ENCODE results near the gene EFCAB12. TPM values are rescaled to one million over a fixed set of nuclear protein-coding genes. Genes with fewer than 3 reads are reported as not detected.

The EFCAB12 gene
- total RNA-seq, 1 donor from 2014 or later, result 6.0 TPM

DNA sequence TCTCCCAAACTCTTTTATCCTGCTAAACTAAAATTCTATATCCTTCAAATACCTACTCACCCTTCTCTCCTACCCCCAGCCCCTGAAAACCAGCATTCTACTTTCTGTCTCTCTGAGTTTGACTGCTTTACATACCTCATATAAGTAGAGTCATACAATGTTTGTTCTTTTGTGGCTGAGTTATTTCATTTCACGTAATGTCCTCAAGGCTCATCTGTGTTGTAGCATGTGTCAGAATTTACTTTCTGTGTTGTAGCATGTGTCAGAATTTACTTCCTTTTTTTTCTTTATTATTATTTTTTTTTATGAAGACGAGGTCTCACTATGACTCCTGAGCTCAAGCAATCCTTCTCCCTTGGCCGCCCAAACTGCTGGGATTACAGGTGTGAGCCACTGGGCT is 31.7 kb upstream of the EFCAB12 start:
- H3K4me3 Mint-ChIP-seq, result no peak overlapping the region
- TF ChIP-seq, protein P1, sequence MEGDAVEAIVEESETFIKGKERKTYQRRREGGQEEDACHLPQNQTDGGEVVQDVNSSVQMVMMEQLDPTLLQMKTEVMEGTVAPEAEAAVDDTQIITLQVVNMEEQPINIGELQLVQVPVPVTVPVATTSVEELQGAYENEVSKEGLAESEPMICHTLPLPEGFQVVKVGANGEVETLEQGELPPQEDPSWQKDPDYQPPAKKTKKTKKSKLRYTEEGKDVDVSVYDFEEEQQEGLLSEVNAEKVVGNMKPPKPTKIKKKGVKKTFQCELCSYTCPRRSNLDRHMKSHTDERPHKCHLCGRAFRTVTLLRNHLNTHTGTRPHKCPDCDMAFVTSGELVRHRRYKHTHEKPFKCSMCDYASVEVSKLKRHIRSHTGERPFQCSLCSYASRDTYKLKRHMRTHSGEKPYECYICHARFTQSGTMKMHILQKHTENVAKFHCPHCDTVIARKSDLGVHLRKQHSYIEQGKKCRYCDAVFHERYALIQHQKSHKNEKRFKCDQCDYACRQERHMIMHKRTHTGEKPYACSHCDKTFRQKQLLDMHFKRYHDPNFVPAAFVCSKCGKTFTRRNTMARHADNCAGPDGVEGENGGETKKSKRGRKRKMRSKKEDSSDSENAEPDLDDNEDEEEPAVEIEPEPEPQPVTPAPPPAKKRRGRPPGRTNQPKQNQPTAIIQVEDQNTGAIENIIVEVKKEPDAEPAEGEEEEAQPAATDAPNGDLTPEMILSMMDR (conservative IDR thresholded peaks at IDR 0.05), result no peak
- no peaks in the 10 kb centered on the region for H3K9me3 Mint-ChIP-seq
- no peaks in the 10 kb centered on the region for H3K27me3 Mint-ChIP-seq
- no peak overlapping the region for H3K27ac Mint-ChIP-seq
- H3K36me3 Mint-ChIP-seq, result peaks cover 11% of the 10 kb centered on the region
- no peak for DNase-seq (ENCODE audit: extremely low spot score, unreplicated experiment)
- H3K4me1 Mint-ChIP-seq (ENCODE audit: unreplicated experiment), result no peaks in the 10 kb centered on the region

DNA sequence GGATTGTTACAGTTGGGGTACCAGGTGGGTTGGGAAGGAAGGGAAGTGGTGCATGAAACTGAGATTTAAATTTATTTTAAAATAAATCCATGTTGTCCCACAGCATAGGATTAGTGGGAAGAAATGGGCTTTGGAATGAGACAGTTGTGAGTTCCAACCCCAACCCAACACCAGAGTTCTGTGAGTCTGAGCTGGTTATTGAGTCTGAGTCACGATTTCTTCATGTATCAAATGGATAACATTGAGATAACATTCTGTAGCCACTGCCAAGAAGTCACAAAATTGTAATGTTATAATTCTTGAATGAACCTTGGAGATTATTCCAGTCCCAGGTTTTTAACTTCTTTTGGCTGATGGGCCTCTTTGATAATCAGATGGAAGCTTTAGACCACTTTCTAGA is 25.3 kb upstream of the EFCAB12 start:
- Mint-ChIP-seq H3K9me3 (no peaks in the 10 kb centered on the region), H3K36me3 (peaks cover 26% of the 10 kb centered on the region), H3K27me3 (no peaks in the 10 kb centered on the region), H3K4me1 (ENCODE audit: unreplicated experiment) (peaks cover 18% of the 10 kb centered on the region), H3K27ac (no peak overlapping the region), H3K4me3 (no peak overlapping the region)
- TF ChIP-seq, protein P1 (conservative IDR thresholded peaks at IDR 0.05), result no peak
- DNase-seq (ENCODE audit: extremely low spot score, unreplicated experiment), result no peak

DNA sequence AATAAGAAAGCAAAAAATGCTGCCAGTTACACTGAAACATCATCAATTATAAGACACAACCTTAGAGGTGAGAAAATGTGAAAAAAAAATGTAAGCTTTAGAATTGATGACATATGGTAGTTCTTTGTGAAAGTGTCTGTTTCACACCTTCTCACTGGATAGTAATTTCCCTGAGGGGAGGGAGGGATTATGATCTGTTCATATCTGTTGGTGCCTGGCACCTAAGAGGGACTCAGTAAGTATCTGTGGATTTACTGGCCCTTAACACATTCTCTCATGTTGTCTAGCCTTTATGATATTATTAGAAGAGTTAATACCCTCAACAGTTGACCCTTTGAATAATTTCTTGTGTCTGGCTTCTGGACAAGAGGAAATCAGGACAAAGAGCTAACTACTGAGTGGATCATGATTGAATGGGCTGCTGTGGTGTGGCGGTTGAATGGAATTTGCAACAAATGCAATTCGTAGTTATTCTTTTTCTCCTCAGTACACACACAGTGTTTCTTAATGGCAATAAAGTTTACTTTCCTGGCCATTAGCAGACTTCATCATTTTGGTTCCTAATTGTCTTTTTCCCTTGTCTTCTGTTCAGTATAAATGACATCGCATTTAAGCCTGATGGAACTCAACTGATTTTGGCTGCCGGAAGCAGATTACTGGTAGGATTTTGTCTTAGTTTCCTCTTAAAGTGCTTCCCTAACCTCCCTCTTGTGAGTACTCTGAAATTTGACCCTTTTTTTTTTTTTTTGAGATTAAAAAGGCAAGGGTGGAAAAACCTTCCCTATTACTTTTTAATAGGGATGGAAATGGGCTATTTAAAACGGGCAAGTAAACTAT is 21.1 kb upstream of the EFCAB12 start:
- H3K9me3 Mint-ChIP-seq, result no peaks in the 10 kb centered on the region
- no peaks in the 10 kb centered on the region for H3K27me3 Mint-ChIP-seq
- no peak for DNase-seq (ENCODE audit: extremely low spot score, unreplicated experiment)
- H3K4me3 Mint-ChIP-seq, result no peak overlapping the region
- H3K4me1 Mint-ChIP-seq (ENCODE audit: unreplicated experiment), result peaks cover 30% of the 10 kb centered on the region
- H3K36me3 Mint-ChIP-seq, result peaks cover 18% of the 10 kb centered on the region
- no peak overlapping the region for H3K27ac Mint-ChIP-seq
- TF ChIP-seq, protein P1 (conservative IDR thresholded peaks at IDR 0.05), result no peak

DNA sequence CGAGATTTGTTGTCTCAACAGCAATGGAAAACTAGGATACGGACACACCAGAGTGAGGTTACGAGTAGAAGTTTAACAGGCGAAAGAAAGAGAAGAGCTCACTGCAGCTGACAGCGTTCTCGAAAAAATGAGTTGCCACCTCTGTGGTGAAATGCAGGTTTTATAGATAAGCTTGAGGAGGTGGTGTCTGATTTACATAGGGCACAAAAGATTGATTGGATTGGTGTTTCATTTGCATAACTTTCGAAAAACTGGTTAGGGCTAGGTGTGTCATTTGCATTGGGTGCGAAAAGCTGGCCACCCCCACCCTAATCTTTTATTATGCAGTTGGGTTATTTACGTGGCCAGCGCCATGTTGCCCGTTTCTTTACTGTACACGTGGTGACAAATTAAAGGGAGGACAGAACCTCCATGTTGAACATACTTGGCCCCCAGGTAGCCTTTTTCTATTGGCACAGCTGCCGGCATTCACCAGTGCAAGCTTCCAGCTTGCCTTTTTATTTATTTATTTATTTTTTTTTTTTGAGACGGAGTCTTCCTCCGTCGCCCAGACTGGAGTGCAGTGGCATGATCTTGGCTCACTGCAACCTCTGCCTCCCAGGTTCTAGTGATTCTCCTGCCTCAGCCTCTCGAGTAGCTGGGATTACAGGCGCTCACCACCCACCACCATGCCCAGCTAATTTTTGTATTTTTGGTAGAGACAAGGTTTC is 19.9 kb upstream of the EFCAB12 start:
- Mint-ChIP-seq H3K9me3 (no peaks in the 10 kb centered on the region), H3K36me3 (peaks cover 15% of the 10 kb centered on the region), H3K4me1 (ENCODE audit: unreplicated experiment) (peaks cover 30% of the 10 kb centered on the region), H3K27me3 (no peaks in the 10 kb centered on the region), H3K4me3 (peak overlapping the region; percentile 54), H3K27ac (peak overlapping the region; percentile 25)
- DNase-seq (ENCODE audit: extremely low spot score, unreplicated experiment), result no peak
- TF ChIP-seq, protein P1 (conservative IDR thresholded peaks at IDR 0.05), result no peak

DNA sequence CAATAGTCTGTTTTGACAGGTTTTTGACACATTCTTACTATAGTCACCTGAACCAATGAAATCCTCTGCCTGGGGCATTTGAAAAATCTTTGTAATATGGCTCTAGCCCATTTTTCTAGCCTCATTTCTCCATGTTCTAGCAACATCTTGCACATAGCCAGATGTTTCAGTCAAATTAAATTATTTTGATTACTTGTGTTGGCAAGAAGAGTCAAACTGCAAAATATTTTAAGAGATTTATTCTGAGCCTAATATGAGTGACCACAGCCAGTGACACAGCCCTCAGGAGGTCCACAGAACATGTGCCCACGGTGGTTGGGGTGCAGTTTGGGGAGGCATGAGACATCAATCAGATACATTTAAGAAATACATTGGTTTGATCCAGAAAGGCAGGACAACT is 18.5 kb upstream of the EFCAB12 start:
- no peaks in the 10 kb centered on the region for H3K9me3 Mint-ChIP-seq
- no peak overlapping the region for H3K4me3 Mint-ChIP-seq
- H3K36me3 Mint-ChIP-seq, result peaks cover 1% of the 10 kb centered on the region
- no peaks in the 10 kb centered on the region for H3K27me3 Mint-ChIP-seq
- DNase-seq (ENCODE audit: extremely low spot score, unreplicated experiment), result no peak
- TF ChIP-seq, protein P1 (conservative IDR thresholded peaks at IDR 0.05), result no peak
- no peak overlapping the region for H3K27ac Mint-ChIP-seq
- peaks cover 41% of the 10 kb centered on the region for H3K4me1 Mint-ChIP-seq (ENCODE audit: unreplicated experiment)

All from type B pancreatic cell (in vitro differentiated cells).